HG02610 (cell line): ENCODE results near the gene ALDH1A3.
A peak's percentile ranks its signal among the peaks of the same experiment; 100 is the strongest.

ENCODE experiments used
- ATAC-seq: cut with Tn5 transposase; IDR thresholded peaks from one replicate; pipeline ENCODE4 v1.9.1; 2021; ENCODE audit warnings: mild to moderate bottlenecking, moderate library complexity; ENCODE audit not compliant: unreplicated experiment

ALDH1A3 gene

DNA sequence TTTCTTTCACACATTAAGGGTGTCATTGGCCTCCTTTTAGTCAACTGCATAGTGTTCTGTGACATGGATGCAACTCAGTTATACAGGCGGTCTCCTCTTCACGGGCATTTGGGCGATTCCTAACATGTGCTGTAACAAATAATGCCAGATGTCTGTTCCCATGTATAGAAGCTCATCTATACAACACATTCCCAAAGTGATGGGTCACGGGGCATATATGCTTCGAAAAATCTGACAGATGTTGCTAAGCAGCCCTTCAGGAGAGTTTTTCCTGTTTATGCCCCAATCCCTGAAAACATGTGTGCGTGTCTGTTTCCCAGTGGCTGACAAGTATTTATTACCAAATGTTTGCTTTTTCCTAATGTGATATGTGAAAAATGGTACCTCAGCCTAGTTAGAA is 65.4 kb downstream of the ALDH1A3 start:
- no peak for ATAC-seq

DNA sequence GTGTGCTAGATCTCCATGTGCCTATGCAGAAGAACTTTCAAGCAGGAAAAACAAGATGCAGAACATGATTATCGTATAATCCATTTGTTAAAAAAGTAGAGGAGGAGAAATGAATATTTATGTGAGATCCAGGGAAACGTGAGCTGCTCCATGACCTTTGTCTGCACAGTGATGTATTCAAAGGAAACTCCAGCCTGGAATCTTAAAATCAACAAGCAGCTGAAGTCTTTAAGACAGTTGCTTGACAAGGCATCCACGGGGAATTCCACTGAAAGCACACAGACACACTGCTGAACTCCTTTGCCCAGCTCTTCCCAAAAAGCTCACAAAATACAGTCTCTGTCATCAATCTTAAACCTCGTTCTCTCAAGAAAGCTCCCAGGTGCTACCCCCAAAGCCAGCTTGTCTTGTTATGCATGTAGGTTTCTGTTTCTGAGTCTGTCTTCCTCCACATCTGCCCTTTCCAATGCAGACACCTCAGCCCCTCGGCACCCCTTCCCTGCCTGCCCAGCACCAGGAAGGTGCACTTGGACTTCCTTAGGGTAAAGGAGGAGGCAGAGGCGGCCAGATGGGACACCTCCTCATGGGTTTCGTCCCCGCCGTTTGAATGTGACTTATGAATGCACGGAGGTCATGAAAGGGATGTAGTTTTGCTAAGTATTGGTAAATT is 68.3 kb downstream of the ALDH1A3 start:
- ATAC-seq = peak; percentile 47

DNA sequence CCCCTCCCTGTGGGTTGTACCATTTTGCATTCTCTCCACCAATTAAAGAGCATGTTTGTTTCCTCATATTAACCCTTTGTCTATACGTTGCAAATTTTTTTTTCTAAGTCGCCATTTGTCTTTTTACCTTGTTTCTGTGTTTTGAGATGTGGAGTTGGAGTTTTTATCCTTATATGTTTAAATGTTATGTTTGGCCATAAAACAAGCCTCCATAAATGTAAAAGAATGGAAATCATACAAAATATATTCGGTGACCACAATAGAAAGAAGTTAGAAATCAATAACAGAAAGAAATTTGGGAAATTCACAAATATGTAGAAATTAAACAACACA is 68.8 kb downstream of the ALDH1A3 start:
- no peak for ATAC-seq

DNA sequence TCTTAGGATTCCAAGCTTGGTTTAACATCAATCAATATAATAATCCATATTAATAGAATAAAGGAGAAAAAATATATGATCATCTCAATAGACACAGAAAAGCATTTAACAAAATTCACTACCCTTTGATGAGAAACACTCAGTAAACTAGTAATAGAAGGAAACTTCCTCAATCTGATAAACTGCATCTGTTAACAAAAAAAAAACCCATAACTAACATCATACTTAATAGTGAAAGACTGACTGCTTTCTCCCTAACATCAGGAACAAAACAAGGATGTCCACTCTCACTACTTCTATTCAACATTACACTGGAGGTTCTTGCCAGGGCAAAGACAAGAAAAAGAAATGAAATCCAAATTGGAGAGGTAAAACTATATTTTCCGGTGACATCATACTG is 70.1 kb downstream of the ALDH1A3 start:
- no peak for ATAC-seq

DNA sequence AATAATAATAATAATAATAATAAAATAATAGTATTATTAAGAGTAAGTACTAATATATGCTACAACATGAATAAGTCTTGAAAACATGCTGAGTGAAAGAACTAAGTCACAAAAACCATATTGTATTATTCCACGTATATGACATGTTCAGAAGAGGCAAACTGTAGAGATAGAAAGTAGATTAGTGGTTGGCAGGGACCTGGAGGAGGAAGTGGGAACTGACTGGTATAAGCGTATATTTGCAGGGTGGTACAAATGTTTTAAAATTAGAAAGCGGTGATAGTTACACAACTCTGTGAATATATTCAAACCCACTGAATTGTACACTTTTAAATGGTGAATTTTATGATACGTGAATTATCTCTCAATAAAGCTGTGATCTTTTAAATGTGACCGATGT is 72.3 kb downstream of the ALDH1A3 start:
- ATAC-seq = no peak

DNA sequence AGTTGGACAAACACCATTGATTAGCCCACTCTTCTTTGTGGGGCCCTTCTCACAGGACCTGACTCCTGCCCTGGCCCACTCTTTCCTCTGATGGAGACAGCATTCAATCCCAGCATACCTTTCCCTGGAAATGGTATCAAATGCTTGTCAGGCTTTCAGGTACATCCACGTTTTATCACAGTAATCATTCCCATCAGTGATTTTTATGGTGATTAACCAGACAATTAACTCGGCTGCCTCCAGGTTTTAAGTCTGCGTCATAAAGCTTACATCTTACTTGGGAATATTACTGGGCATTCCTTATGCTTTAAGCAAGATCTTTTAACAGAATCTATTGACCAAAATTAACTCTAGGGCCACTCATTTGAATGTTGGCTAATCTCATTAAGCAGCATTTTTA is 72.9 kb downstream of the ALDH1A3 start:
- no peak for ATAC-seq

DNA sequence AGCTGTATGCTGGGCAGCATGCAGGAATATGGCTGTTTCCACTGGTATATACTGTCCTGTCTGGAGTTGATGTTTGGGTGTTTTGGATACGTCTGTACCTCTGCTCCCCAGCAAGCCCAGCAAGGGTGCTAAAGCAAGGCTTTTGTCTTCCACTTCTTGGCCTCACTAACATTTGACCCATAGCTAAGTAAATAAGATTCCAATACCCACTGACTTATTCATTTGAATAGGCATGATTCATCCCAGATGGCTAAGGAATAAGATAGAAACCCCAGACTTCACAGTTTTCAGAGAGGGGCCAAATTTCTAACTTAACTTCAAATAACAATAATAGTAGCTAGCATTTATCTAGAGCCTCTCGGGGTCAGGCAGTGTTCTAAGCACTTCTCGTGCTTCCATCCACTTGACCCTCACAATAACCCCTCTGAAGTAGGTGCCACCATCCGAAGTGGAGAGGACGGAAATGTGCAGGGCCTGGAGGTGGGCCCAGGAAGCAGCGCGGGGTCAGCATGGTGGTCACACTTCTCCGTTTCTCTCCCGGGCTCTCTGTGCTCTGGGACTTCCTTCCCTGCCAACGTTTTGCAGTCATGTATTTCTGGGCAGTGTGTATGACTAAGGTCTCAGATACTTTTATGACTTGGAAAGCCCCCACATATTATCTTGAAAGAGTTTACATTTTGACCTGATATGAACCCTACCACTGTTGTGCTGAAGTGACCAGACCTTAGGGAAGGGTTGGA is 78.9 kb downstream of the ALDH1A3 start:
- ATAC-seq = peak; percentile 60

DNA sequence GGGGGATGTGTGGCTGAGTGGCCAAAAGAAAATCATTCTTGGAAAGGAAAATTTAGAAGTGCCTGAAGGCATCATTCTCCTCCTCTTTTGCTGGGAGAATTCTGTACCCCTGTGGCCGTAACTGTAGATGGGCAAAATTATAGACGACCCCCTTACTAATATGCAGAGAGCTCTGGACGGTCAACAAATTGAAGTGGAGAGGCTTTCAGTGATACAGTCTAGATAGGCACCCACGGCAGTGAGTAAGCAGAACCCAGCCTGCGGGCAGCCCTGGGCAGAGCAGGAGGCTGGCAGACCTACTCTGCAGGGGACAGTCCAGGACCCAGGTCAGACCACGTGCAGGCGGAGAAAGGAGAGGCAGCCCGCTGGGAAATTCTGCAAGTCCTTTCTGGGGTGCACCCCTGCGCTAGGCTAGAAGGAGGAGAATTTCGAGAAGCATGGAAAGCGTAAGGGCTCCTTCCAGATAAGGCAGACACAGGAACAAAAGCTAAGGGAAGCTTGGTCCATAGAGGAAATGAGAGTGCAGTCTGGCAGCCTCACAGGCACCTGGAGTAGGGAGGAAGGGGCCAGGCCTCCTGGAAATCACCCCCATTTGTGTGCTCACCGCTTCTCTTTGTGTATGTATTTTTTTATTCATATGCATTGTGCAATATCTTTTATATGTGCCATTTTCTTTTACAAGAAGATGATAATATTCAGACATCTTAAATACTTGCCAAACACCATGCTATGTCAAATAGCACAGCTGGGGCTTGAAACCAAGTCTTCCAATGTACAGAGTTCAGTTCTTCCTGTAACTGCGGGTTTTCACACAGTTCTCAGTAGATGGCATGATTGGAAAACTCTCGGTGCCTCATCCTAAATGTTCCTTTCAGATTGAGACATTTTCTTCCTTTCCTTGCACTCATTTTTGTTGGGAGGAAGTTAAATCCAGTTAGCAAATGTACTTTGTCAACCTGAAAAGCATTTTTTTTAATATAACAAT is 79.7 kb downstream of the ALDH1A3 start:
- peak; percentile 29 for ATAC-seq
